ENCODE results near the gene IL31. TPM values are rescaled to one million over a fixed set of nuclear protein-coding genes. Genes with fewer than 3 reads are reported as not detected.

Gene IL31
- total and polyA plus RNA-seq, 2 donors (not counting 3 experiments of a cell fraction or from before 2014, with no cell fraction given): not detected

GRCh38 chr12:122142857-122143256 is 31.2 kb downstream of the IL31 start:
- BruUV-seq (replicated peaks): no TSS peak
- FAIRE-seq: no peak
- DNase-seq (ENCODE audit: low read depth, low spot score): no peak
- no peak overlapping the region for H3K4me2 ChIP-seq (ENCODE audit: insufficient read depth, low read length)
- H3K9me3 ChIP-seq (replicated peaks; ENCODE audit: control insufficient read depth, insufficient read depth, low read length): no peaks in the 10 kb centered on the region
- no peaks in the 10 kb centered on the region for H3K9me1 ChIP-seq (replicated peaks; ENCODE audit: control insufficient read depth, extremely low read depth, insufficient read depth, low read length)
- no peaks in the 10 kb centered on the region for H3K4me1 ChIP-seq (ENCODE audit: control insufficient read depth, extremely low read depth, insufficient read depth, low read length)
- dilution Hi-C loops (cut with MboI; ENCODE audit: extremely low pct_ligation_motif_present, low sequenced_read_pairs): no loop called here
- POLR2A ChIA-PET: no interaction called here
- H2AFZ ChIP-seq (ENCODE audit: low read depth, low read length): no peak overlapping the region
- no peaks in the 10 kb centered on the region for H3K79me2 ChIP-seq (ENCODE audit: control insufficient read depth, insufficient read depth, low read length)
- no peak overlapping the region for H3K4me3 ChIP-seq (replicated peaks in 1 of 3; ENCODE audit: insufficient read depth in 1 of 3, low read depth in 1 of 3, low read length in 3 of 3)
- TF ChIP-seq GATA2 (IDR thresholded peaks at IDR 0.05; ENCODE audit: insufficient read depth, insufficient read length, low read depth, low read length) (no peak), FOS (IDR thresholded peaks at IDR 0.05; ENCODE audit: borderline replicate concordance, insufficient read depth, low read length) (no peak), MYC (IDR thresholded peaks at IDR 0.05; ENCODE audit: low read depth, low read length) (no peak), EZH2 (IDR thresholded peaks at IDR 0.05; ENCODE audit: borderline replicate concordance, low read depth, low read length, severe bottlenecking) (no peak), MAX (IDR thresholded peaks at IDR 0.05; ENCODE audit: insufficient read depth, insufficient read length) (no peak)
- intact Hi-C loops (cut with micrococcal nuclease): no loop called here
- CTCF ChIA-PET: interaction anchor here (1.3 to 1.7 kb wide), 2 partner anchors 12 to 49 kb away, joined by 8 to 9 read pairs; no protein-coding TSS in a partner anchor
- no peak overlapping the region for H3K9ac ChIP-seq (replicated peaks; ENCODE audit: extremely low read depth, insufficient read depth, low read length)
- no peaks in the 10 kb centered on the region for H3K27me3 ChIP-seq (ENCODE audit: control insufficient read depth in 2 of 2, insufficient read depth in 2 of 2, low read length in 2 of 2)
- peaks cover 0 to 29% of the 10 kb centered on the region in 2 experiments for H3K36me3 ChIP-seq (ENCODE audit: control insufficient read depth in 2 of 2, extremely low read depth in 1 of 2, insufficient read depth in 2 of 2, low read length in 2 of 2)
- H3K27ac ChIP-seq (ENCODE audit: insufficient read depth, low read depth, low read length): no peak overlapping the region
- H4K20me1 ChIP-seq (replicated peaks; ENCODE audit: control insufficient read depth, extremely low read depth, insufficient read depth, low read length): no peaks in the 10 kb centered on the region

- intact Hi-C loops (cut with micrococcal nuclease): no loop called here
- Histone ChIP-seq H4K20me1 (replicated peaks; ENCODE audit: control insufficient read depth, extremely low read depth, insufficient read depth, low read length) (no peaks in the 10 kb centered on the region), H3K4me2 (ENCODE audit: insufficient read depth, low read length) (no peak overlapping the region), H3K9me1 (replicated peaks; ENCODE audit: control insufficient read depth, extremely low read depth, insufficient read depth, low read length) (no peaks in the 10 kb centered on the region), H3K36me3 (ENCODE audit: control insufficient read depth in 2 of 2, extremely low read depth in 1 of 2, insufficient read depth in 2 of 2, low read length in 2 of 2) (peaks cover 0 to 30% of the 10 kb centered on the region in 2 experiments), H3K9ac (replicated peaks; ENCODE audit: extremely low read depth, insufficient read depth, low read length) (no peak overlapping the region), H3K9me3 (replicated peaks; ENCODE audit: control insufficient read depth, insufficient read depth, low read length) (no peaks in the 10 kb centered on the region), H3K79me2 (ENCODE audit: control insufficient read depth, insufficient read depth, low read length) (no peaks in the 10 kb centered on the region), H2AFZ (ENCODE audit: low read depth, low read length) (no peak overlapping the region), H3K4me3 (replicated peaks in 1 of 3; ENCODE audit: insufficient read depth in 1 of 3, low read depth in 1 of 3, low read length in 3 of 3) (no peak overlapping the region), H3K27ac (ENCODE audit: insufficient read depth, low read depth, low read length) (no peak overlapping the region), H3K4me1 (ENCODE audit: control insufficient read depth, extremely low read depth, insufficient read depth, low read length) (no peaks in the 10 kb centered on the region), H3K27me3 (ENCODE audit: control insufficient read depth in 2 of 2, insufficient read depth in 2 of 2, low read length in 2 of 2) (no peaks in the 10 kb centered on the region)
- no TSS peak for BruUV-seq (replicated peaks)
- no peak for FAIRE-seq
- DNase-seq (ENCODE audit: low read depth, low spot score): no peak
- dilution Hi-C loops (cut with MboI; ENCODE audit: extremely low pct_ligation_motif_present, low sequenced_read_pairs): no loop called here
- TF ChIP-seq POLR2A (IDR thresholded peaks at IDR 0.05; ENCODE audit: low read depth, low read length): no peak
- no peak for TF ChIP-seq POLR2AphosphoS5 (IDR thresholded peaks at IDR 0.05; ENCODE audit: insufficient read depth, low read depth, low read length)
- TF ChIP-seq JUN (IDR thresholded peaks at IDR 0.05; ENCODE audit: borderline replicate concordance, insufficient read depth, insufficient read length, low read depth): no peak
- TF ChIP-seq FOS (IDR thresholded peaks at IDR 0.05; ENCODE audit: borderline replicate concordance, insufficient read depth, low read length): no peak
- TF ChIP-seq, protein P1, sequence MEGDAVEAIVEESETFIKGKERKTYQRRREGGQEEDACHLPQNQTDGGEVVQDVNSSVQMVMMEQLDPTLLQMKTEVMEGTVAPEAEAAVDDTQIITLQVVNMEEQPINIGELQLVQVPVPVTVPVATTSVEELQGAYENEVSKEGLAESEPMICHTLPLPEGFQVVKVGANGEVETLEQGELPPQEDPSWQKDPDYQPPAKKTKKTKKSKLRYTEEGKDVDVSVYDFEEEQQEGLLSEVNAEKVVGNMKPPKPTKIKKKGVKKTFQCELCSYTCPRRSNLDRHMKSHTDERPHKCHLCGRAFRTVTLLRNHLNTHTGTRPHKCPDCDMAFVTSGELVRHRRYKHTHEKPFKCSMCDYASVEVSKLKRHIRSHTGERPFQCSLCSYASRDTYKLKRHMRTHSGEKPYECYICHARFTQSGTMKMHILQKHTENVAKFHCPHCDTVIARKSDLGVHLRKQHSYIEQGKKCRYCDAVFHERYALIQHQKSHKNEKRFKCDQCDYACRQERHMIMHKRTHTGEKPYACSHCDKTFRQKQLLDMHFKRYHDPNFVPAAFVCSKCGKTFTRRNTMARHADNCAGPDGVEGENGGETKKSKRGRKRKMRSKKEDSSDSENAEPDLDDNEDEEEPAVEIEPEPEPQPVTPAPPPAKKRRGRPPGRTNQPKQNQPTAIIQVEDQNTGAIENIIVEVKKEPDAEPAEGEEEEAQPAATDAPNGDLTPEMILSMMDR (IDR thresholded peaks at IDR 0.05; ENCODE audit: extremely low read depth in 1 of 2, insufficient read depth in 1 of 2, low read depth in 1 of 2, low read length in 2 of 2): no peak
- TF ChIP-seq MAX (IDR thresholded peaks at IDR 0.05; ENCODE audit: insufficient read depth, insufficient read length): no peak
- no peak for TF ChIP-seq GATA2 (IDR thresholded peaks at IDR 0.05; ENCODE audit: insufficient read depth, insufficient read length, low read depth, low read length)
- no peak for TF ChIP-seq MYC (IDR thresholded peaks at IDR 0.05; ENCODE audit: low read depth, low read length)
- ChIA-PET CTCF (interaction anchor here (1.3 to 1.7 kb wide), 2 partner anchors 11 to 49 kb away, joined by 8 to 9 read pairs; no protein-coding TSS in a partner anchor), POLR2A (no interaction called here)
Measured at GRCh38 chr12:122141911-122142725, 31.9 kb downstream of the IL31 start.

All from endothelial cell of umbilical vein (primary cell).